ENCODE measurements around the gene HYLS1.

GRCh38 chr11:125945011-125945796 is 57.7 kb downstream of the HYLS1 start:
- TF ChIP-seq CTCF (IDR thresholded peaks at IDR 0.05; ENCODE audit: borderline replicate concordance, extremely low read depth, low read length, poor library complexity, severe bottlenecking) (no peak), EZH2 (IDR thresholded peaks at IDR 0.05; ENCODE audit: borderline replicate concordance, low read depth, low read length, severe bottlenecking) (no peak)
